H54 (cell line): Measurements from ENCODE around the gene PAFAH1B1.

Experiments
- DNase-seq: peaks from one replicate; pipeline ENCODE4 v3.0.0; 2011; ENCODE audit warnings: low spot score, mixed read lengths; ENCODE audit not compliant: insufficient read length
- FAIRE-seq: peaks from 3 replicates; lab custom pipeline; 2011; peaks lifted over from hg19 to GRCh38; lab: Jason Lieb, UNC
- POLR2A ChIP-seq: IDR thresholded peaks from 2 replicates; pipeline ENCODE4 v1.6.1; 2011; ENCODE audit warnings: low read depth, mild to moderate bottlenecking, low read length

The PAFAH1B1 gene

DNA sequence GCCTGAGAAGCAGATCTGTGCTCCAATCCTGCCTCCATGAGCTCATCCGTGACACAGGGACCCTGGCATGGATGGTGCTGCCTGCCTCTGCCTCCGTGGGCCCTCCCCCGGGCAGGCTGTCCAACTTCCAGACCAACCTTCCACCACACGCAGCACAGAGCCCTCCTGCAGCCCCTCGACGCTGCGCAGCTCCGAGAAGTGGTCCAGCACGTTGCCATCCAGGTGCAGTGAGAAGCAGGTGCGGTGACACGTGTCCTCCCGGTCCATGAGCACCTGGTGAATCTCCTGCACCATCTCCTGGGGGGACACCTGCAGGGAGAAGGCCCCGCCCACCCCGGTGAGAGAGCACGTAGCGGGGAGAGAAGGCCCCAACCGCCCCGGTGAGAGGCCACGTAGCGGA lies 109.7 kb downstream of the PAFAH1B1 start:
- FAIRE-seq, result no peak

DNA sequence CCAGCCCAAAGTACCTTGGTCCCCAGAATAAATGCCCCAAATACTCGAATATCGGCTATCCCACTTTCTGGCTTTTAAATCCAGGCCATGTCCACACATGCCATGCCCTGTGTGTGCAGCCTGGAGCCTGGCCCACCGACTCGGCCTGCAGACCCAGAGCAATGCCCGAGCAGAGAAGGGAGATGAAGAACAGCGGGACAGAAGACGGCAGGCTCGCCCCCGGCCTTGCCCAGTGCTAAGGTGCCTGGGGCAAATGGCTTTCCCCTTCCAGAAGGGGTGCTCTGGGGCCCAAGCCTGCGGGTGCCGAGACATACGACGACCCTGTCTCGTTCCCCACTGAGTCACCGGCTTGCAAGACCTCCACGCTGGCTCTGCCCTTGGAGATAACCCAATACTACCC lies 110.2 kb downstream of the PAFAH1B1 start:
- no peak for TF ChIP-seq POLR2A
- no peak for FAIRE-seq
- no peak for DNase-seq

More for the DNA sequence above, 109.7 kb downstream of the PAFAH1B1 start:
- no peak for TF ChIP-seq POLR2A
- no peak for DNase-seq

DNA sequence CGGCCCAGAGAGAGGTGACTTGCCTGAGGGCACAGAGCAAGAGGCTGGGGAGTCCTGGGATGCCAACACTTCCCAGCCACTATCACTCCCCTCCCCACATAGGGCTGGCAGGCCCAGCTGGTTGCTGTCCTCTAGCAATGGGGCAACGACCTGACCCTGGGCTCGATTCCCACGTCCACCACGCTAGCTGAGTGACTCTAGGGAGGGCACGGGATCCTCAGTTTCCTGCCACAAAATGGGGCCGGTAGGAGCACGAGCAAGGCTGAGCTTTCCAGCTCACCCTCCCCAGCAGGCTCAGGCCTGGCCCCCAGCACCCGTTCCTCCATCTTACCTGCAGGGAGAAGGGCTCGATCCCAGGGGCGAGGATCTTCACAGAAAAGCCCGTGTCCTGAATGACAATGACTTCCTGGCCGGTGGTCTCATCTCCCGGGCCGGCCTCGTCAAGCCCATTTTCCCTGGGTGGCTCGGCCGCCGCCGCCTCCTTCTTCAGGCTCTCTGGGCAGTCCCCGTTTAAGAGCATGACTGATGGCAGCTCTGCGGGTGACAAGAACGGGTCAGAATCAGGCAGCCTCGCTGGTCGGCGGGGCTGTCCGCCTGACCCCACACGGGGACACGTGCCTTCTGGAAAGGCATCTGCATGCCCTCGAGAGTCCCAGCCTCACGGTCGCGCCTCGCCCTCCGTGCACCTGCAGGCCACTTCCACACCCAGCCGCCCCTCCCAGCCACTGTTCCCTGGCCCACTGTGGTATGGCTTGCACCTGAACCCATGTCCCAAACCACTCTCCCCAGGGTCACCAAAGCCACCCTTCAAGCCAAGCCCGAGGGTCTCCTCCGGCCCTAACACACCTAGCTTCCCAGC lies 110.8 kb downstream of the PAFAH1B1 start:
- no peak for FAIRE-seq
- TF ChIP-seq POLR2A, result no peak
- DNase-seq, result no peak

DNA sequence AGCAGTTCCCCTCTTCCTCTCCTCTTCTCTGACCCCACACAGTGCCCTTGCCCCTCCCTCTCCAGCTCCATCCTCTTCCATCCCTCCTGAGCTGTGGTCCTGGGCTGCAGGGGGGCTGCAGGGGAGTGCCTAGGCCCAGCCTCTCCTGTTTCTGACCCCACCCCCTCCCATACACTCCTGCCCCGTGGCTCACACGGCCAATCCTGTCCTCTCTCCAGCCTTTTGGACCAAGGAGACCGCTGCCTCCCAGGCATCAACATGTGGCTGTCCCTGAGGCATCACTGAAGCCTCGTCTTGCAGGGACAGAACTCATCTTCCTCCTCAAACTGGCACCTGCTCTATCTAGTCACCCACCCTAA lies 111.4 kb downstream of the PAFAH1B1 start:
- TF ChIP-seq POLR2A, result no peak
- FAIRE-seq, result no peak
- DNase-seq, result no peak

DNA sequence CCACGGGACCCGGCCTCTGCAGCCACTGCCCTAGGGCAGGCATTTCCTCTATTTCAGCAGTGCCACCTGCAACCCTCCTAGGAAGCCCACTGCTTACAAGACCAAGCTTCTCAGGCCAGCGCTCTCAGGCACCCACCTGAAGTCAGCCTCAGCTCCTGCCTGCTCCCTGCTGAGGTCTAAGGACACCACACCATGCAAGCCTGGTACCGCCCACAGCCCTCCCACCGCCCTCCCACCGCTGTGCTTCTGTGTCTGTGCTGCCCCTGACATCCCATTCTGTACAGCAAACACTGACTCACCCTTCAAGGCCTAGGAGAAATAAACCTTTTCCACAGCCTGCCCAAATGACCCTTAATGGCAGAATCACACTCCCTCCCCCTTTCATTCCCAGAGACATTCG lies 111.8 kb downstream of the PAFAH1B1 start:
- FAIRE-seq (peak; percentile 33), DNase-seq (peak; percentile 78)
- TF ChIP-seq POLR2A, result no peak

DNA sequence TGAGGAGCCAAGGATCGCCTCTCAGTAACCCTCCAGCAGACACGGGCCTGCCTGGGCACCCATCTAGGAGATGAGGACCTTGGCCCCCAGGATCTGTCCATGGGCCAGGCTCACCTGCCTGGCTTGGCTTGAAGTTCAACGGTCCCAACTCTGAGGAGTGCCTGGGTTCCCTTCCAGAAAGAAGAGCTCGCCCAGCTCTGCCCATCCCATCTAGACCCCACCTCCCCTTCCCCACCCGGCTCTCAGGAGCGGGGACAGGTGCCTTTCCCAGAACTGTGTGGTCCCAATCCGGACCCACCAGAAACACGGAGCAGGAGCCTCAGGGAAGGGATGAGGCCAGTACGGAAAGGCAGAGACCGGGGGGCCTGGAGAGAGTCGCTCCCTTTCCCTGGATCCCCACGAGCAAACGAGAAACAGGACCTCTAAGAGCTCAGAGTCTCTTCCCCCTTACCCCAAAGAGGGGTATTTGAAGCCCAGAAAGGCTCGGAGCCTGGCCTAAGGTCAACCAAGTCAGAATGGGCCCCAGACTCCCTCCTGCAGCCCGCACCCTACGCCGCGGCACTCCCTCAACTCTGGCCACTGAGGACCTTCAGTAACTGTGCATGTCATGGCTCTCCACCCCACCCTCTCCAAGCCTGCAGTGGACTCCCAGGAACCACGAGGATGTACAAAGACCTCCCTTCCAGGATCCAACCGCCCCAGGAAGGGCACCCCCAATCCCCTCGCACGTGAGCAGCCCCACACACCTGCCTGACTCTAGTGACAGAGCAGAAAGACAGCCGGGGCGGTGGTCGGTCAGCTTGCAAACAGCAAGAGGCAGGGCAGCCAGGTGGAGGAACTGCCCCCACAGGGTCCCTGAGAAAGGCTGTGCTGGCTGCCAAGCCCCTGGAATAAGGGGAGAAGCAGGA lies 112.7 kb downstream of the PAFAH1B1 start:
- DNase-seq (no peak), FAIRE-seq (no peak)
- no peak for TF ChIP-seq POLR2A

DNA sequence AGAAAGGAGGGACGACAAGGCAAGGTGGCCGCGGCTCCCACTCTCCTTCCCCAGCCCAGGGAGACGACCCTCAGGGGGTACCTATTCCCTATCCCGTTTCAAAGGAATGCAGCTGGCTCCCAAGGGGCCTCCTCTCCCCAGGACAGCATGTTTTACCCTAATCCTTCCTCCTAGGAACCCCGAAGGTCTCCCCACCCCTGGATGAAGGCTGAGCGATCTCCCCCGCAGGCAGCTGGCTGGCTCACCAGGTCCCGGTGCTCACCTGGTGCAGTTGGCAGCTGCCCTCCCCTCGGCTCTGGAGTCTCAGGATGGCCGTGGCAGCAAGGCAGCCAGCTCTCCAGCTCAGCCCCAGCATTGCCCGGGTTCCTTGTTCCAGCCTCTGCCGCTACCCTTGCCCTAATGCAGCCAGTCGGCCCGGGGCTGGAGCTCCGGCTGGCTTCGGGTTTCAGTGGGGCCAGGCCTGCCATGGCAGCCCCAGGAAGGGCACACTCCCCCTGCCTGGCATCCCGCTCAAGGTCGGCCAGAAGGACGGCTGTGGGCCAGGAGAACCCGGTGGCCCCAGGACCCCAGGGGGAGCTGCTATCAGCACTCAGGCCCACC lies 113.6 kb downstream of the PAFAH1B1 start:
- FAIRE-seq, result no peak
- no peak for DNase-seq
- TF ChIP-seq POLR2A, result no peak

DNA sequence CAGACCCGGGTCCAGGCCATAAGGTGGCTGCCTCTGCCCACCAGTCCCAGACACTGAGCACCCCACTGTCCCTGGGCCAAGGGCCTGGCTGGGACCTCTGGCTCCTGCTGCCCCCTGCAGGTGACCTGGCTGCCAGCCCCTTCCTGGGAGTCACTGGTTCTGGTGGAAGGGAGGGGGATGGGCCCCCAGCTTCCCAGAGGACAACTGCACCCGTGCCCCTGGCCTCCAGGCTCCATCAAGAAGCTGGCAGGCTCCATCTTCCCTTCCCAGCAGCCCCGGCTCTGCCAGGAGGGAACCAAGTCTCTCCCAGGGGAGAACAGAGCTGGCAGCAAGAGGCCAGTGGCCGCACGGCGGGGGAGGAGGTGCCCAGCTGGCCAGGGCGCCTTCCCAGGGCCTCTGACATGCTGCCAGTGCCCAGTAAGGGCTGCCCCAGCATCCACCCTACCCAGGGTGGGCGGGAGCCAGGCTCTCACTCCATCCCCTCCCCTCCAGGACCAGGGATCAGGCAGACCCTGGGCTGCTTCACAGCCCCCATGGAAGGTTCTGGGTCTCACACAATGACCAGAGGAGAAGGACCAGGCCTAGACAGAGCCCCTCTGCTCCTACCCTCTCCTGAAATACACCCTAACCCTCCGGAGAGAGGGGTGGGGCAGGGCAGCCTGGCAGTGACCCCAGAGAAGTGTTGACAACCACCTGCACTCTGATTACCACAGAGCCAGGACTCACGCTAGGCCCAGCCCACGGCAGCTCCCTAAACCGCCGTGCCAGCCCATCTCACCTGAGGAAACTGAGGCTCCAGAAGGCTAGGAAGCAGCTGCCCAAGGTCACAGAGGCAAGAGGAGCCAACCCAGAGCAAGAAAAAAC lies 114.5 kb downstream of the PAFAH1B1 start:
- TF ChIP-seq POLR2A, result no peak
- FAIRE-seq, result no peak
- DNase-seq, result no peak

DNA sequence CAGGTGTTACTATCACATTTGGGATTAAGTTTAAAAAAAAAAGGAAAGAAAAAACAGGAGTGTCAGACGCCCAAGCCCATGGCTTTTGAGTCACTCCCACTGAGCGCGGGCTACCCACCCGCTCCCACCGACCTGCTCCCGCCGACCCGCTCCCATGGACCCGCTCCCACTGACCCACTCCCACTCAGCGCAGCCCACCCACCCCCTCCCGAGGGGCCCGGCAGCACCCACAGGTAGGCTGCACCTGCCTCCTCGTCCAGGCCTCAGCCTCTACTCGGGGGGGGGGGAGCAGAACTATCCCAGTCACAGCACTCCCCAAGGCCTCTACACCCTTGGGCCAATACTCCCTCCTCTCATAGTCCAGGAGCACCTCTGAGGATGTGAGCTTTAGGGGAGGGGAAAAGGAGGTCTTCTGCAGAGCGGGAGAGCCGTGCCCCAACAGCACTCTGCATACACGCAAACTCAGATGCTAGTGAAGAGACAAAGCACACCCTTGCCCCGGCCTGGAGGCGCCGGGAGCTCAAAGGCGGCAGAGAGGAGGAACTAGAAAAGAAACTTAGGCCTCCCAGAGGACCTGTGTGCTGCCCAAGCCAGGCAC lies 115.2 kb downstream of the PAFAH1B1 start:
- FAIRE-seq, result no peak

DNA sequence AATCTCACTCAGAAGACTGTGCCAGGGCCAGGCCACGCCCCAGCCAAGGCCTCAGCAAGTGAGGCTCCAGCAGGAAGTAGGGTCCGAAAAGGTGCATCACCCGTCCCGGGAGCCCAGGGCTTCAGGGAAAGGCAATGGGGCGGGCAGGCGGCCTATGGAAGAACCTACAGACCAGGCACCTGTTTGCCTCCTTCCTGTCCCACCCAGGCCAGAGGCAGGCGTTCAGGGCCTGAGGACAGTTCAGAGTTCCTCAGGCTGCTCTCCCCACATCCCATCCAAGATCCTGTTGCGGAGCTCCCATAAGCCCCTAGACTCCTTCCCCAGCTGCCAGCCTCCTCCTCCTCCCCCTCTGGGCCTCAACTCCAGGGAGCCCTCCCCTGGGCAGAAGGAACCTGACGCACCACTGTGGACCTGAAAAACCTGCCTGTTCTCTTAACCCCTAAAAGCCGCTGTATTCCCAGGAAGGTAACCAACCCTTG lies 115.8 kb downstream of the PAFAH1B1 start:
- no peak for FAIRE-seq

More for the DNA sequence above, 115.2 kb downstream of the PAFAH1B1 start:
- DNase-seq, result no peak
- TF ChIP-seq POLR2A, result no peak

DNA sequence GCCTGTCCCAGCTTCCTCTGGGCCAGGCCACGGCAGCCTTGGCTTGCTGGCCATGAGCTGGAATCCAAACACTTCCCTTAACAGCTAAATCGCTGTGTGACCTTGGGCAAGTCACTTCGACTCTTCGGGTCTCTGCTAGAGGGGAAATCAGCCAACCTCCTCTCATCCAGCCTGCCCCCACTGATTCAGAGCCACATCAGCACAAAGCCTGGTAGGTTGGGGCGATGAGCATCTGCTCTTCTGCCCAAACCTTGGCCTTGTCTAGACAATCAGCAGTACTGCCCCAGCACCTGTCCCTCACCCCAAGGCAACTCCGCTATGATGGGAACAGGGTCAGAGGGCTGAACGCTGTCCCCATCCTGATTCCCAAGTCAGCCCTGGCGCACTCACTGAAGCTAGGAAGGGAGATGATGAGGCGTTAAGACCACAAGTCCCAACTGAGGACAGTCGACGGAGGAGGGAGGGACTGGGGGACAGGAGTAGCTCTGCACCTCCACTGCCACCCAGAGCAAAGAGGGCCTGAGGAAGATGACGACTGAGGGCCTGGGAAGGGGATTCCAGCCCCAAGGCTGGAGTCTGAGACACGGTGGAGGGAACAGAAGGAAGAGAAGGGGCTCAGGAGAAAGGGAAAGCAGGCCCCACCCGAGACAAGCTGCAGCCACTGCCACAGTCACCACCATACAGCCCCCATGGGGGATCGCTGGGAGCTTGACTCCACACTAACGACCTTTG lies 116.8 kb downstream of the PAFAH1B1 start:
- no peak for TF ChIP-seq POLR2A
- FAIRE-seq (no peak), DNase-seq (no peak)

More for the DNA sequence above, 115.8 kb downstream of the PAFAH1B1 start:
- no peak for TF ChIP-seq POLR2A
- DNase-seq, result no peak

DNA sequence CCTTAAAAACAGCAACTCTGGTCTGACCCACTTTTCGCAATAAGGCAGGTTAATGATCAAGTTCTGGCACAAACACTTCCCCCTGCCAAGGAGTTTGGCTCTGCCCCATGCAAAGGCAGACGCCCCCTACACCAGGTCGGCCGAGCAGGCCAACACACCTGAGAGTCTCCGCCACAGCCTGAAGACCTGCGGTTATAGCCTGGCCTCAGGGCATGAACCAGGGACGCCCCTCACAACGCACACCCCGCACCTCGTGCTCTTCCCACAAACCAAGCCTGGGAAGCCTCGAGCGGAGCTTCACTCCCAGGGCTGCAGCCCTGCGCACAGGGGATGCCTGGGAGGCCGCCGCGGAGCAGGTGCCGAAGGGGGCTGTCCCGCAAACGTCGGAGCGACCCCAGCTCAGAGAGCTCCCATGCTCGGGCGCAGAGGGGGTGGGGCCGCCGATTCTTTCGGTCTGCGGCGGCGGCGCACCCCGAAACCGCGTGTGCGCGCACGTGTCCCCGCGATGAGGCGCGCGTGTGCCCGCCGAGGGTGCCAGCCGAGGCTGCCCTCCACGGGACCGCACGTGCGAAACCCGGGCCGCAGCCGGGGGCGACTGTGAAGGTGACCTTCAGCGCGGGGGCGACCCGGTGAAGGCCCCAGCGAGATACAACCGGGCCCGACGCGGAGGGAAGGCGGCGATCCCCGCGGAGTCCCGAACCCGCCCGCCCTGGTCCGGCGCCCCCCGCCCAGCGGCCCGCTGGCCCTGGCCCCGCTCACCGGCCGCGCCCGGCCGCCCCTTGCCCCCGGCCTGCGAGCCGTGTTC lies 117.6 kb downstream of the PAFAH1B1 start:
- TF ChIP-seq POLR2A, result no peak
- DNase-seq (no peak), FAIRE-seq (no peak)
